Measurements from ENCODE around the gene SLC3A2.

The SLC3A2 gene

DNA sequence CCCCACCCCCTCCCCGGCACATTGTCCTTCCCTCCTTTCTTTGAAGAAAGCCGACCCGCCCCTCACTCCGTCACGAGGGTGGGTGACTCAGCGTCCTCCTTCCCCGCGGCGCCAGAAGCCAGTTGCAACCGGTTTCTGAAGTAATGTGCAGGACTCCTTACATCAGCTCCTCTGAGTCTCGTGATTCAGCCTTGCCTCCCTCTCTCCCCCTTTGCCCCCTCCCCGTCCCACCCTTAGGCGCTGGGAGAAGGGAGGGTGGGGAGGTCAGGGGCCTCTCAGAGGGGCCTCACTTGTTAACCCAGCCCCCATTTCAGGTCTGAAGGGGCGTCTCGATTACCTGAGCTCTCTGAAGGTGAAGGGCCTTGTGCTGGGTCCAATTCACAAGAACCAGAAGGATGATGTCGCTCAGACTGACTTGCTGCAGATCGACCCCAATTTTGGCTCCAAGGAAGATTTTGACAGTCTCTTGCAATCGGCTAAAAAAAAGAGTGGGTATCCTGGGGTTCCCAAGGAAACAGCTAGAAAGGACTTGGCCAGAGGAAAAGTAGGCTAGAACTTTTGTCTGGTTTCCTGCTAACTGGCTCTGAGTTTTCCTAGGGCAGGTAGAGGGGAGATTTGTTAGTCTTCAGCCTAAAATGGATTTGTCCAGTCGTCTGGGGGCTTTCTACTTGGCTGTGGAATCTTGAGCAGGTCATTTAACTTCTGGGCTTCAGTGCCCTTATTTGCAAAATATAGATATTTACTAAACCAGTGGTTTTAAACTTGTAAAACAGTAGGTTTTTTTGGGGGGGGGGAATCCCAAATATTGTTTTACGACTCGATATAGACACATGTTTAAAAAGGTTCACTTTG lies 1.1 kb downstream of the SLC3A2 start:
- peak; percentile 79 to 82 for DNase-seq

DNA sequence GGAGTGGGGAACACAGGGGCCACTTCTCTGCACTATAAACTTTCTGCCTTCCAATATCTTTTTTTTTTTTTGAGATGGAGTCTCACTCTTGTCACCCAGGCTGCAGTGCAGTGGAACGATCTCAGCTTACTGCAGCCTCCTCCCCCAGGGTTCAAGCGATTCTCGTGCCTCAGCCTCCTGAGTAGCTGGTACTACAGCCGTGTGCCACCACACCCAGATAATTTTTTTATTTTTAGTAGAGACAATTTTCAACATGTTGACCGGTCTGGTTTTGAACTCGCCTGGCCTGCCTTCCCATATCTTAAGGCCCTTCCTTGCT lies 1.7 kb downstream of the SLC3A2 start:
- no peak for DNase-seq

DNA sequence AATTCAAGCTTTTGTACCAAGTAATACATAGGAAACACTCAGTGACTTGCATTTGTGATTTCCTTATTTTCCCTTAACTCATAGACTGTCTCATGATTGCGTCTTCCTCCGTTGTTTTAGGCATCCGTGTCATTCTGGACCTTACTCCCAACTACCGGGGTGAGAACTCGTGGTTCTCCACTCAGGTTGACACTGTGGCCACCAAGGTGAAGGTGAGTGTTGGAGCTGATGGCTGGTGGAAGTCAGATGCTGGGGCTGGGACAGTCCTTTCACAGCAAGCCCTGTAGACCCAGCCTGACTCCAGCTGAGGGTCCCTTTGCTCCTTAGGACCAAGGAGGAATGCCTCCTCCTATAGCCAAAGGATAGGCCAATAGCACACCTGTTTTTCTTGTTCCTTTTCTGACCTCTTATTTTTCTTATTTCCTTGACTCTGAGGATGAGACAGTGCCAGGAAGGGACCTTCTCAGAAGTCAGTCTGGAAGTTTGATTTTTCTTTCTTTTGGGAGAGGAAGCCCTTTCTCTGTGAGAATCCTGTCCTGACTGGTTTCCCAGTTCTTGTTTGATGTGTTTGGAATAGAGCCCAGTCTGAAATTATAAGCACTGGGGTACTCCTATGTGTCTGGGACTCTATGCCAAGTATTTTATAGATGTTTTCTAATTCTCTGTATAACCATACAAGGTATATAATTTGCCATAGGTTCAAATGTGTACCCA lies 2.2 kb downstream of the SLC3A2 start:
- no peak for DNase-seq

DNA sequence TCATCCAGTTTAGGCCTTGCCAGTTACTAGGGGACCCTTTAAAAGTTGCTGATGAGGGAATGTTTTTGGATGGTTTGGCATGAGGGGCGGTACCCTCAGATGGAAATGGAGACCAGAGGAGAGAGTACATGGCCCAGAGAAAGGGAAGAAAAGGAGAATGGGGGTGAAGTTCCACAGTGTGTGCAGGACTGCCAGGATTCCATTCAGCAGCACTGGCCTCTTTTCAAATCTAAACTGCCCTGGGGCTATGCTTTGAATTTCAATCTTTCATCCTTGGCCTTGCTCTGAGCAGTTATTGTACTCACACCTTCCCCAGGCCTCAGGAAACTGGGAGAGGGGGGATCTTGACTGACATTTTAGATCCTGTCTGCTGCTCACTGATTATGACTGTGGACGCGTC lies 3.0 kb downstream of the SLC3A2 start:
- DNase-seq: peak in 1 of 2 donors; percentile 47

DNA sequence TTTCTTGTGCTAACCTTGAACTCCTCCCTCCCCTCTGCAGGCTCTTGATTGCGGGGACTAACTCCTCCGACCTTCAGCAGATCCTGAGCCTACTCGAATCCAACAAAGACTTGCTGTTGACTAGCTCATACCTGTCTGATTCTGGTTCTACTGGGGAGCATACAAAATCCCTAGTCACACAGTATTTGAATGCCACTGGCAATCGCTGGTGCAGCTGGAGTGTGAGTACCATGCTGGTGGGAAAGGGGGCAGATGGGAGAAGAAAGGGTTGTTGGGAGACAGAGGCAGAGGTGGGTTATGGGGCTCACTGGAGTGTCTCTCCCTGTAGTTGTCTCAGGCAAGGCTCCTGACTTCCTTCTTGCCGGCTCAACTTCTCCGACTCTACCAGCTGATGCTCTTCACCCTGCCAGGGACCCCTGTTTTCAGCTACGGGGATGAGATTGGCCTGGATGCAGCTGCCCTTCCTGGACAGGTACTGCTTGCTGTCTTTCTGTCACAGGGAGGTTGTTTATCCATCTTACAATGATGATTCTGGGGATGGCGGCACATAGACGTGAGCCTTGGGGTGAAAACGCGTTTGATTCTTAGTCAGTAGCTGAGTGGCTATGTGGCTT lies 4.5 kb downstream of the SLC3A2 start:
- DNase-seq: no peak

DNA sequence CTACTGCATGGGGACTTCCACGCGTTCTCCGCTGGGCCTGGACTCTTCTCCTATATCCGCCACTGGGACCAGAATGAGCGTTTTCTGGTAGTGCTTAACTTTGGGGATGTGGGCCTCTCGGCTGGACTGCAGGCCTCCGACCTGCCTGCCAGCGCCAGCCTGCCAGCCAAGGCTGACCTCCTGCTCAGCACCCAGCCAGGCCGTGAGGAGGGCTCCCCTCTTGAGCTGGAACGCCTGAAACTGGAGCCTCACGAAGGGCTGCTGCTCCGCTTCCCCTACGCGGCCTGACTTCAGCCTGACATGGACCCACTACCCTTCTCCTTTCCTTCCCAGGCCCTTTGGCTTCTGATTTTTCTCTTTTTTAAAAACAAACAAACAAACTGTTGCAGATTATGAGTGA lies 7.7 kb downstream of the SLC3A2 start:
- DNase-seq: no peak

DNA sequence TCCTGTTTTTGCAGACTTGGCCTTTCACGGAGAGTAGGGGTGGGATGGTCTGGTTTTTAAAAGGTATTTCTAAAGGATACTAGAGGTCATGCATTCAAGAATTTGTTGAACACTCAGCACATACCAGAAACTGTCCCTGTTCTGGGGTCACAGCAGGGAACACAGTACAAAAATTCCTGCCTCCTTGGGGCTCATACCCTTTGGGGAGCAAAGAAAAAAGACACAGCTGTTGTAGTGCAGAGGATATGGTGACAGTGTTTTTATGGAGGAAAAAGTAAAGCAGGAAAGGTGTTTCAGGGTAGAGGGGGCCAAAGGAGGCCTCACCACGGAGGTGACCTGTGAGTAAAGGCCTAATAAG lies 8.4 kb downstream of the SLC3A2 start:
- no peak for DNase-seq

DNA sequence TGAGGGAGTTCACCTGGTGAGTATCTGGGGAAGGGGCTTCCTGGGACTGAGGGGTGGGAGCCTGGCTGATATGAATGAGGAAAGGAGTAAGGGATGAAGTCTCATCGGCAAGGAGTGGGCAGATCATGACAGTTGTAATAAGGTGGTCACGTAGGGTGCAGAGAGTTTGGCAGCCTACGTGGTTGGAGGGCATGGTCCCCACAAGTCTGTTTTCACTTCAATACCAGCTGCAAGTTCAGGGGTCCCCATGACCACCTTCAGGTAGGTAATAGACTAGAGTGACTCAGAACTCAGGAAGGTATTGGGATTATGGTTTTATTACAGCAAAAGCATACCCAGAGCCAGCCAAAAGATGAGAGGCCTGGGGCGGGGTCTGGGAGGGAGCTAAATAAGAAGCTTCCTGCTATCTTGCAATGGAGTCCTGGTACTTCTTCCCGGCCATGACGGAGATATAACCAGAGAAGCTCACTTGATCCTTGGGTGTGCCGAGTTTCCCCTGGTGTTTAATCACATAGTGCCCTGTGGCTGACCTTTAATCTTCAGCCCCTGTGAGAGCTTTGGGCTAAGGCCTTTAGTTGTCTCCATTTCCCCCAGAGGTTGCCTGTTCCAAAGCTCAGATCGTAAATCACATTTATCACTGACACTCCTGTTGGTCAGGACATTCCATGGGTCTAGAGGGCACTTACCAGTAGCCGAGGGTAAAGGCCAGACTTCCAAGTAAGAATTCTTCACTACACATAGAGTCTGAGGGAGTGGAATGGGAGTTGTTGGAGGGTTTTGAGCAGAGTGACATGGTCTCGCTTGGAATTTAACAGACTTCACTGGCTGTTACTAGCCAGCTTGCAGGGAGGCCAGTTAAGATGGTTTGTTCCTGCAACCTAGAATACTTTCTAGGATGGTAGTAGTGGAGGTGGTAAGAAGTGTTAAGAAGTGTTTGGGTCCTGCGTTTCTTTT lies 9.1 kb downstream of the SLC3A2 start:
- no peak for DNase-seq

DNA sequence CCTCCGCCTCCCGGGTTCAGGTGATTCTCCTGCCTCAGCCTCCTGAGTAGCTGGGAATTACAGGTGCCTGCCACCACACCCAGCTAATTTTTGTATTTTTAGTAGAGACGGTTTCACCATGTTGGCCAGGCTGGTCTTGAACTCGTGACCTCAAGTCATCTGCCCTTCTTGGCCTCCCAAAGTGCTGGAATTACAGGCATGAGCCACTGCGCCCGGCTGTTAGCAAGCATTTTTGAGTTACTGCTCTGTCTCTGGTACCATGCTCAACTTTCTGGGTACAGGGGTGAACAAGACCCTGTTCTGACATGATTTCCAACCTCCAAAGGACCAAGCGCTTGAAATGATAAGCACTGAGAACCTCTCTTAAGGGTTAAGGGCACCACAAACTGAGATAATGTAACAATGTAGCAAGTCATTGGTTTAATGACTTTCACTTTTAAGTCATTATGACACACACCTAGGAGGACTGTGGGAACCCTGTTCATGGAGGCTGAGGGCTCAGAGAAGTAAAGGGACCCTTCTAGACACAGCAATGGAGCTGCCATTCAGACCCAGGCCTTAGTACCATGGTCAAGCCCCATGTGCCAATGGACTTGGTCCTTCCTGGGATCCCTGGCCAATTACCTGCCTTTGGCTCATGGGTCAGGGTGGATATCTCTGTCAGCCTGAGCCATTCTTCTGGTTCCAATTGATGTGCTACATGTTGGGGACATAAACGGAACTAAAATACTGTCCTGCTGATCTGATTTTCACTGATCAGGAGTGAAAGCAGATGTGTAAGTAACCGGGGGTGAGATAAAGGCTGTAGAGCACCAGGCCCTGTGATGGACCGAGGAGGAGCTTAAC lies 11.6 kb downstream of the SLC3A2 start:
- DNase-seq: no peak

DNA sequence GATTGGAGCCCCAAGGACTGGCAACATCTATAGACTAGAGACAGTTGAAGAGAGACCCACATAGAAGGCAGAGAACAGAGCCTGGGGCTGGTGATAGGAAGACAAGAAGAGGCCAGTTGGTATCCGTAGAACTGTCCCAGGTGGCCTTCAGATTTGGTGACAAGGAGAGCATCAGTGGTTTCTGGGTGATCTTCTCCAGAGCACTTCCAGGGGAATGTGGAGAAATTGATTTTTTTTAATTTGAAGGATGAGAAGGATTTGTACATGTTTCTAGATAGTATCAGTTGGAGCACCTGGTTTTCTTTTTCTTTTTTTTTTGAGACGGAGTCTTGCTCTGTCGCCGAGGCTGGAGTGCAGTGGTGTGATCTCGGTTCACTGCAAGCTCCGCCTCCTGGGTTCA lies 14.8 kb downstream of the SLC3A2 start:
- DNase-seq: no peak

DNA sequence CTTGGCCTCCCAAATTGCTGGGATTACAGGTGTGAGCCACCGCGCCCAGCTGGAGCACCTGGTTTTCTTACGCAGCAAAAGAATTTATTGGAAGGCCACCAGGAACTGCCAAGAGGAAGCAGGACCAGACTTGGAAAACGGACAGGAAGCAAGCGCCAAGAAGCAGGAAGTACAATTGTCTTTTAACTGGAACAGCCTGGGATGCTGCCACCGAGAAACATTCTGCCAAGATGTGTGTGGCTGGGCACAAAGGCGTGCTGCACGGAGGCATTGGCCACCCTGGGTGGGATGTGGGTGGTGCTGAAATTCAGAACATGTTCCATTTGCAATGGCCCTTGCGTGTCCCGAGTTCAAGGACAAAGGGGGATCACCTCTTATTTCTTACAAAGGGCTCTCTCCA lies 15.4 kb downstream of the SLC3A2 start:
- DNase-seq: no peak

DNA sequence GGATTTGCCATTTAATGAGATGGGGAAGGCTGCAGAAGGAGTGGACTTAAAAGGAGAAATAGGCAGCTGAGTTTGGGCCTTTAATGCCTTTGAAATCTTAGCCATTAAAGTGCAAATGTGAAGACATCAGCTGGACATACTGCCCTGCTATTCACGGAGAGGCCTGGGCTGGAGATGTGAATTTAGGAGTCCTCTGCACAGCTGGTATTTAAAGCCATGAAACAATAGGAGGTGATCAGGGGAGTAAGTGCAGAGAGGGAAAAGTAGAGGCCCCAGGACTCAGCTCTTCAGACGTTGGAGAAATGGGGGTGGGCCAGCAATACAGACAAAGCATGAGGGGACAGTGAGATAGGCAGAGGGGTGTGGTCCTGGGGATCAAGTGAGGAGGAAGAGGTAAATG lies 16.6 kb downstream of the SLC3A2 start:
- DNase-seq: no peak

DNA sequence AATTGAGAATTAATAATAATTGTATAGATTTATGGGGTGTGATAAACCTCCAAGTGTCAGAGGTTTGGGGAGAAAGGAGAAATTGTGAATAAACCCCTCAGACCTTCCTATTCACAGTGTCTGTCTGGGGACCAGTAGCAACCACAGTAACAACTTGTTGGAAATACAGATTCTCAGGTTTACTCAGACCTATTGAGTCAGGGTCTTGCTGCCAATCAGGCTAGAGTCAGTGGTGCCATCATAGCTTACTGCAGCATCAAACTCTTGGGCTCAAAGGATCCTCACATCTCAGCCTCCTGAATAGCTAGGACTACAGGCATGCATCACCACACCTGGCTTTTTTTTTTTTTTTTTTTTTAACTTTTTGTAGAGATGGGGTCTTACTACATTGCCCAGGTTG lies 17.3 kb downstream of the SLC3A2 start:
- DNase-seq: no peak

DNA sequence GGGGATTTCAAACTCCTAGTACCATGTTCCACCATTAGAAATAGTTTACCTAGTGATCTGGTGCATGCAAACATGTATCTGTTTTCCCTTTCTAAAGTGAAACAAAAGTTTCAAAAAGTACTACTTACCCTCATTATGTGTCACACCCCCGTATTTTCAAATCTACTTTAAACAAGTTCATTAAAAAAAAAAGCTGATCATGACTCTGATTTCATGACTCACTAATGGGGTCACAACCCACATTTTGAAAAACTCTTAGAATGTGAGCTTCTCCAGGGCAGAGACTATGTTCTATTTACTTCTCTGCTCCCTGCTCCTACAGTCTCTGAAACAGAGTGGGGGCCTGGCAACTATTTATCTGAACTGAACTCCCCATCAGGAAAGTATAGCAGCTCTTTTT lies 22.2 kb downstream of the SLC3A2 start:
- no peak for DNase-seq

DNA sequence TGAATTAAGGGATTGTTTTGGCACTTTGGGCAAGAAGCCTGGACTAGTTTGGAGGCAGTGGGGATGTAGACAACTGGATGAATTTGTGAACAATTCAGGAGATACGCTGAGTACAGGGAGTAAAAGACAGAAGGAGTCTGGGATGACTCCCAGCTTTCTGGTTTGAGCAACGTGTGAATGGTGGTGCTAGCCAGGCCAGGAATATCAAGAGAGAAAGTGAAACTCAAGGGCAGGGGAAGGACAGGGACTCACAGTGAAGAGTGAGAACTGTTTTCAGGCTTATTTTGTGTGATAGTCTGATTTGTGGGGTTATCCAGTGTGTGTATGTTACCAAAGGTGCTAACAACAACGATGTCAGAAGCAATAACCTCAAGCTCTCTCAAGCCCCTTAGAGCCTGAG lies 24.6 kb downstream of the SLC3A2 start:
- DNase-seq: no peak

DNA sequence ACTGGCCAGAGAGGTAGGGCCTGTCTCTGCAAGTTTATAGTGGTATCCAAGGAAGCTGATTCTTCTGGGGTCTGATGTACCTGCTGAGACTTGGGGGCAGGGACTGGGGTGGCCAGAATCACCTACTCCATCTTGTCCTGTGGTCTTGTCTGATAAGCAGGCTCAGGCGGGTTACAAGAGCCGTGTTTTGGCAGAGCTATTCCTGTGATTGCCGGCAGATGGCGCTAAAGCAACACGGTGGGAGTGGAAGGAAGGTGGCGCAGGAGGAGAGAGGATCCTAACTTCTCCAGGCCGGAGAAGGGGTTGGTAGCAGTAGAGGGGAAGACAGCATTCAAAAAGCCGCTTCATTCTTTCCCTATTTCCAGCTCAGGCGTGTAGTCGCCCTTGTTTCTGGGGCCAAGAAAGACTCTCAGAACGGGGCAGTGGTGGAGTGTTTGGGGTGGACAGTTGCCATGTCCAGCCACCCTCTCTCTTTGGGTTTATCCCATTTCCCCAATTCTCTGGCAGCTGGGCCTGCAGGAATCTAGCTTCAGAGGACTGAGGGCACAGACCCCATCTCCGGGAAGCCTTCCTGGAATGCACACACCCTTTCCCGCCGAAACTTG lies 25.3 kb downstream of the SLC3A2 start:
- DNase-seq: peak; percentile 74 to 77

DNA sequence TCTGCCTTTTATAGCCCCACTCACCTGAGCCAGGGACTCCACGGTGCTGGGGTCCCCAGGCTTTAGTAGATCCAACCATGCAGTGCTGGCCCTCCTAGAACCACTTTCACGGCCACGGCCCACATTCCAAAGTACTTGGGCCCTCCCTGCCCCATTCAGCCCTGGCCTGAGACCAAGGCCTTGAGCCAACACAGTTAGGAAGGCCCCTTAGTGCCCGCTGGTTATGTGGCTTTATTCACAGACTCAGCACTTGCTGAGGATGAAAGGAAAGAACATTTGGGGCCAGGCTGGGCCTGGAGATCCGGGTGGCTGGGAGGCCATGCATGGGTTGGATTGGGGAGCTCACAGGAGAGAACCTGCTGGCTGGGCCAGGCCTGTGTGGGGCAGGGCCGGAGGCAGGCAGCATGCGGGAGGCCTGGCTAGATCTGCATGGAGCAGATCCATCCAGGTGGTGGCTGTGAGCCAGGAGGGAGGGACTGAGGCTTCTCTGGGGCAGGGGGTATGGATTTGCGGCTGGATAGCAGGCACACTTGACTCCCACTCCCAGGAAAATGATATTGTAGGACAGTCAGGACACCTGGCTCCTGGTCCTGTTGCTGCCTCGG lies 27.9 kb downstream of the SLC3A2 start:
- DNase-seq: no peak

DNA sequence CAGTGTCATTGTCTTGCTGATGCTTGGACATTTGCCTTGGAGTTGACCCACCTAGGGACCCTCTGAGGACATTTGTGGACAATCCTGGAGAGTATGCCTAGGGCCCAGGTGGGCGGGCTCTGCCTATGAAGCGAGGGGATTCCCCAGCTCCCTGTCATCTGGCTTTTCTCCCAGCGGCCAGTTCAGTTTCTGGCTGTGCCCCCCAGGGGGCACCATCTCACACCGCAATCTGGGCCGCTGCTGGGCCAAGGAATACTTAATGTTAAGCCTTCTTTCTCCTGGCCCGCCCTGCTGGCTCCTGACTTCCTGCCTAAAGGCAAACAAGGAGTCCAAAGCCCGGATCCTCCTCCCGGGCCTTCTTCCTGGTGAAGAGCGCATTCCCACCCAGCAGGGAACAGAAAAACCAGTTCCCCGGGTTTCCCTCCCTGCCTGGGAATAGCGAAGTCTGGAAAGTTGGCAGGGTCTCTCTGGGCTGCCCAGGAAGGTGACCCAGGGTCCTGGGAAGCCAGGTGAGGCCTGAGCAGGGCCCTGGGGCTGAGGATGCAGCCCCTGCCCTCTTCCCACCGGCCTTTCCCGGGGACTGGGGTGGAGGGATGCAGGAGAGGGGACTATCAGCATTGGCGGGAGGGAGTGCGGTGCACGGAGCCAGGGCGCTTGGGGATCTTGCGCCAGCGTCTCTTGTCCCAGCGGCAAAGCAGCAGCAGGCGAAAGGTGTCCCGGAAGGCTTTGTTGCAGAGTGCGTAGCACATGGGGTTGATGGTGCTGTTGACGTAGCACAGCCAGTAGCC lies 28.6 kb downstream of the SLC3A2 start:
- no peak for DNase-seq

DNA sequence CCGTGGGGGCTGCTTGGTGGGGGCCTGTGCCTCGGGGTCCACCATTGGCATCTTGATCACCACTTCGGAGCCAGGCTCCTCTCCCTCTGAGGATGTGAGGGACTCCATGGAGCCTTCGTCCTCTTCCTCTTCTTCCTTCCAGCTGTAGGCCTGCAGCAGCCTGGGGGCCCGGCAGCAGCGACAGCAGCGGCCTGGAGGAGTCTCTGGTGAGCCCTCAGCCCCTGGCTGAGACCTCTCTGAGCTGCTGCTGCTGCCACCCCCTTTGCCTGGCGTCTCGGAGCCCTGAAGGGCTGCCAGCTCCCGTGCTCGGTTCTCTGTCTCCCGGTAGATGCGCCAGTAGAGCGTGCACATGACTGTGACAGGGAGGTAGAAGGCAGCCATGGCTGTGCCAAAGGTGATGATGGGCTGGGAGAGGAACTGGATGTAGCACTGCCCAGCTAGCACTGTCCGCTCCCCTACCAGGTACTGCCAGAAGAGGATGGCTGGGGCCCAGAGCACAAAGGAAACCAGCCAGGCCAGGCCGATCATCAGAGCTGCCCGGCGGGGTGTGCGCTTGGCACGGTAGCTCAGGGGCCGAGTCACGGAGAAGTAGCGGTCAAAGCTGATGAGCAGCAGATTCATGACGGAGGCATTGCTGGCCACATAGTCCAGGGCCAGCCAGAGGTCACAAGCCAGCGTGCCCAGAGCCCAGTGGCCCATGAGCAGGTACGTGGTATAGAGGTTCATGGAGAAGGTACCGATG lies 29.6 kb downstream of the SLC3A2 start:
- no peak for DNase-seq
